Keratinocyte (primary cell): Measurements from ENCODE around the gene XIRP2. TPM values are rescaled to one million over a fixed set of nuclear protein-coding genes. Genes with fewer than 3 reads are reported as not detected.

ENCODE experiments used
- DNase-seq: peaks from one replicate; pipeline ENCODE4 v3.0.0-alpha.2; 2011; ENCODE audit warnings: low read depth, missing footprints, low spot score
- FAIRE-seq: peaks from 2 replicates; lab custom pipeline; 2011; peaks lifted over from hg19 to GRCh38; lab: Jason Lieb, UNC
- H2AFZ ChIP-seq: 2 replicates; pipeline ENCODE4 v1.6.0; 2012; ENCODE audit warnings: low read length, control low read depth, inconsistent platforms; ENCODE audit not compliant: control insufficient read depth
- H3K27ac ChIP-seq: 2 replicates; pipeline ENCODE4 v1.5.1; 2011; ENCODE audit warnings: low read length; ENCODE audit not compliant: control insufficient read depth, insufficient read depth
- H3K27me3 ChIP-seq: 3 replicates; pipeline ENCODE4 v1.6.0; 2011; ENCODE audit warnings: low read length; ENCODE audit not compliant: control insufficient read depth, insufficient read depth; ENCODE audit errors: extremely low read depth
- H3K36me3 ChIP-seq, 2 experiments: 2 replicates in 1 of 2; 3 replicates in 1 of 2; pipeline ENCODE4 v1.5.1; 2011; ENCODE audit warnings: low read length in 2 of 2, mild to moderate bottlenecking in 1 of 2; ENCODE audit not compliant: control insufficient read depth in 2 of 2, insufficient read depth in 2 of 2; ENCODE audit errors: extremely low read depth in 1 of 2
- H3K4me1 ChIP-seq: 3 replicates; pipeline ENCODE4 v1.5.1; 2011; ENCODE audit warnings: low read length; ENCODE audit not compliant: control insufficient read depth, insufficient read depth; ENCODE audit errors: extremely low read depth
- H3K4me2 ChIP-seq: 3 replicates; pipeline ENCODE4 v1.6.0; 2011; ENCODE audit warnings: low read depth, low read length; ENCODE audit not compliant: control insufficient read depth, insufficient read depth; ENCODE audit errors: extremely low read depth
- H3K4me3 ChIP-seq, 3 experiments: fragments of 200-600 bp in 1 of 3; sonication (generic) in 1 of 3; 2 replicates in 2 of 3; 3 replicates in 1 of 3; pipeline ENCODE4 v1.5.1; 2011 to 2016; ENCODE audit warnings: low read length in 3 of 3, mild to moderate bottlenecking in 3 of 3, control low read depth in 2 of 3, inconsistent platforms in 1 of 3, low read depth in 1 of 3, mixed read lengths in 1 of 3, mixed run types in 1 of 3, moderate library complexity in 1 of 3; ENCODE audit not compliant: control insufficient read depth in 2 of 3, insufficient read depth in 2 of 3; ENCODE audit errors: extremely low read depth in 1 of 3
- H3K79me2 ChIP-seq: 2 replicates; pipeline ENCODE4 v1.6.0; 2012; ENCODE audit warnings: low read length; ENCODE audit not compliant: control insufficient read depth, insufficient read depth
- H3K9ac ChIP-seq: 3 replicates; pipeline ENCODE4 v1.6.0; 2011; ENCODE audit warnings: low read length; ENCODE audit not compliant: control insufficient read depth, insufficient read depth; ENCODE audit errors: extremely low read depth
- H3K9me1 ChIP-seq: 3 replicates; pipeline ENCODE4 v1.6.0; 2011; ENCODE audit warnings: low read length; ENCODE audit not compliant: control insufficient read depth, insufficient read depth; ENCODE audit errors: extremely low read depth
- H3K9me3 ChIP-seq: 2 replicates; pipeline ENCODE4 v1.5.1; 2012; ENCODE audit warnings: low read depth, low read length; ENCODE audit not compliant: control insufficient read depth
- H4K20me1 ChIP-seq: 3 replicates; pipeline ENCODE4 v1.6.0; 2011; ENCODE audit warnings: low read length; ENCODE audit not compliant: control insufficient read depth, insufficient read depth; ENCODE audit errors: extremely low read depth
- EZH2 ChIP-seq: IDR thresholded peaks from one replicate; pipeline ENCODE4 v1.6.1; 2012; ENCODE audit warnings: inconsistent platforms, mild to moderate bottlenecking, low read length, moderate library complexity
- dilution Hi-C: fragments of 300-500 bp; cut with MboI; formaldehyde crosslinking; loops from one replicate; pipeline ENCODE4 v1.7.0; 2020; ENCODE audit warnings: low sequenced_read_pairs; ENCODE audit not compliant: extremely low pct_ligation_motif_present
- polyA plus RNA-seq, 5 experiments: library from polyadenylated mRNA; depleted of rRNA in 3 of 5; stranded (reverse) in 3 of 5; stranded (forward) in 1 of 5; unstranded in 1 of 5; fragments of >200 nt; gene quantifications; 1 replicate in 1 of 5; 2 replicates in 3 of 5; 3 replicates in 1 of 5; pipeline versions ENCODE4 v1.2.1 to v1.2.3, GENCODE V29; 2011 to 2012; ENCODE audit warnings: missing spikeins in 2 of 5, low read depth in 1 of 5, low replicate concordance in 1 of 5
- TF ChIP-seq, protein P1 (sequence below), 3 experiments: IDR thresholded peaks in 1 of 3; conservative IDR thresholded peaks in 1 of 3; optimal IDR thresholded peaks in 1 of 3; 2 replicates in 2 of 3; 3 replicates in 1 of 3; pipeline versions ENCODE3 to v1.5.1; 2011; ENCODE audit warnings: low read length in 3 of 3, mild to moderate bottlenecking in 3 of 3, moderate library complexity in 2 of 3, control low read depth in 1 of 3, inconsistent platforms in 1 of 3; ENCODE audit not compliant: insufficient read depth in 2 of 3; ENCODE audit errors: extremely low read depth in 1 of 3

XIRP2 gene
- polyA plus RNA-seq, 1 donor (not counting 4 experiments of a cell fraction or from before 2014, with no cell fraction given), result 0.01 TPM

DNA sequence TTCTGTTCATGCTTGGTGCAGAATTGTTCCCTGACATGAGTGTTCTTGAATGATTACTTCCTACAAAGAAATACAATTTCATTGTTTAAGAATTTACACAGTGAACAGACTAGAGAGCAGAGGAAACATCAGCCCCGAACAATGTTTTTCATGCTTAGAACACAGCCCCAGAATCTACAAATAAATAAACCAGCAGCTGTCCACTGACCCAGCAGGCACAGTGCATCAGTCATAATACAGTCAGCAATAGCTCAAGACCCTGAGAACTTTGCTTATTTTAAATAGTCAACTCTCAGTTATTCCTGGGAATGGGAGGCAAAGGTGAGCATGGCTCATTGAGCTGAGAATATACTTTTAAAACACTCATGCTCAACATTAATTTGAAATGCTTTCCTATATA is 38.4 kb downstream of the XIRP2 start:
- Histone ChIP-seq H3K4me3 (no peak overlapping the region), H3K9me1 (no peaks in the 10 kb centered on the region), H3K27ac (no peak overlapping the region), H3K4me2 (no peak overlapping the region), H3K79me2 (no peaks in the 10 kb centered on the region), H3K9ac (no peak overlapping the region), H2AFZ (no peak overlapping the region), H3K9me3 (no peaks in the 10 kb centered on the region), H3K36me3 (no peaks in the 10 kb centered on the region), H4K20me1 (no peaks in the 10 kb centered on the region), H3K4me1 (no peaks in the 10 kb centered on the region), H3K27me3 (no peaks in the 10 kb centered on the region)
- dilution Hi-C loops, result no loop called here
- DNase-seq (no peak), FAIRE-seq (no peak)
- TF ChIP-seq, protein P1, sequence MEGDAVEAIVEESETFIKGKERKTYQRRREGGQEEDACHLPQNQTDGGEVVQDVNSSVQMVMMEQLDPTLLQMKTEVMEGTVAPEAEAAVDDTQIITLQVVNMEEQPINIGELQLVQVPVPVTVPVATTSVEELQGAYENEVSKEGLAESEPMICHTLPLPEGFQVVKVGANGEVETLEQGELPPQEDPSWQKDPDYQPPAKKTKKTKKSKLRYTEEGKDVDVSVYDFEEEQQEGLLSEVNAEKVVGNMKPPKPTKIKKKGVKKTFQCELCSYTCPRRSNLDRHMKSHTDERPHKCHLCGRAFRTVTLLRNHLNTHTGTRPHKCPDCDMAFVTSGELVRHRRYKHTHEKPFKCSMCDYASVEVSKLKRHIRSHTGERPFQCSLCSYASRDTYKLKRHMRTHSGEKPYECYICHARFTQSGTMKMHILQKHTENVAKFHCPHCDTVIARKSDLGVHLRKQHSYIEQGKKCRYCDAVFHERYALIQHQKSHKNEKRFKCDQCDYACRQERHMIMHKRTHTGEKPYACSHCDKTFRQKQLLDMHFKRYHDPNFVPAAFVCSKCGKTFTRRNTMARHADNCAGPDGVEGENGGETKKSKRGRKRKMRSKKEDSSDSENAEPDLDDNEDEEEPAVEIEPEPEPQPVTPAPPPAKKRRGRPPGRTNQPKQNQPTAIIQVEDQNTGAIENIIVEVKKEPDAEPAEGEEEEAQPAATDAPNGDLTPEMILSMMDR (optimal IDR thresholded peaks at IDR 0.05 in 1 of 3, IDR thresholded peaks at IDR 0.05 in 1 of 3, conservative IDR thresholded peaks at IDR 0.05 in 1 of 3; ENCODE audit: extremely low read depth in 1 of 3, insufficient read depth in 2 of 3, low read length in 3 of 3), result no peak
- TF ChIP-seq EZH2, result no peak

- Histone ChIP-seq H4K20me1 (no peaks in the 10 kb centered on the region), H3K27me3 (no peaks in the 10 kb centered on the region), H3K4me1 (no peaks in the 10 kb centered on the region), H3K36me3 (no peaks in the 10 kb centered on the region), H3K9me1 (no peaks in the 10 kb centered on the region), H3K4me3 (no peak overlapping the region), H3K79me2 (no peaks in the 10 kb centered on the region), H3K9me3 (no peaks in the 10 kb centered on the region), H3K9ac (no peak overlapping the region), H3K4me2 (no peak overlapping the region), H3K27ac (no peak overlapping the region), H2AFZ (no peak overlapping the region)
- DNase-seq, result no peak
- TF ChIP-seq, protein P1 (optimal IDR thresholded peaks at IDR 0.05 in 1 of 3, IDR thresholded peaks at IDR 0.05 in 1 of 3, conservative IDR thresholded peaks at IDR 0.05 in 1 of 3; ENCODE audit: extremely low read depth in 1 of 3, insufficient read depth in 2 of 3, low read length in 3 of 3), result no peak
- TF ChIP-seq EZH2, result no peak
- dilution Hi-C loops, result no loop called here
- FAIRE-seq, result no peak
These were observed 43.8 kb downstream of the XIRP2 start for GRCh38 chr2:166932032-166932431.
